HG03196 (cell line): Measurements from ENCODE around the gene SLC6A20.

ENCODE experiments used
- ATAC-seq: cut with Tn5 transposase; IDR thresholded peaks from one replicate; pipeline ENCODE4 v1.9.1; 2021; ENCODE audit not compliant: unreplicated experiment

Gene SLC6A20

GRCh38 chr3:45795882-45796765, at the start of gene SLC6A20:
SLC6A20 (minus strand) TSS chr3:45796536; CDS start chr3:45796419, 117 bp downstream.
- ATAC-seq, result no peak

GRCh38 chr3:45844616-45845015, 48.3 kb upstream of the SLC6A20 start:
- no peak for ATAC-seq

GRCh38 chr3:45842851-45843625, 46.7 kb upstream of the SLC6A20 start:
- no peak for ATAC-seq

GRCh38 chr3:45841757-45842491, 45.6 kb upstream of the SLC6A20 start, which contains the start of gene LZTFL1:
LZTFL1 (minus strand) TSS chr3:45842119; CDS start chr3:45841991, 128 bp downstream.
- peak; percentile 86 for ATAC-seq

GRCh38 chr3:45841420-45841756, 45.1 kb upstream of the SLC6A20 start:
- peak; percentile 13 for ATAC-seq

- no peak for ATAC-seq
These were observed 42.1 kb upstream of the SLC6A20 start for GRCh38 chr3:45838466-45838865.

GRCh38 chr3:45832699-45833098, 36.4 kb upstream of the SLC6A20 start:
- no peak for ATAC-seq

GRCh38 chr3:45830121-45830520, 33.8 kb upstream of the SLC6A20 start:
- no peak for ATAC-seq

GRCh38 chr3:45826908-45827307, 30.6 kb upstream of the SLC6A20 start:
- no peak for ATAC-seq

GRCh38 chr3:45826321-45826720, 30.0 kb upstream of the SLC6A20 start:
- ATAC-seq, result no peak

GRCh38 chr3:45821127-45821526, 24.8 kb upstream of the SLC6A20 start:
- no peak for ATAC-seq

- no peak for ATAC-seq
These were observed 23.2 kb upstream of the SLC6A20 start for GRCh38 chr3:45819543-45819942.

- ATAC-seq, result no peak
These were observed 21.6 kb upstream of the SLC6A20 start for GRCh38 chr3:45817831-45818522.

- ATAC-seq, result no peak
These were observed 20.2 kb upstream of the SLC6A20 start for GRCh38 chr3:45816544-45816943.

- no peak for ATAC-seq
These were observed 18.0 kb upstream of the SLC6A20 start for GRCh38 chr3:45814322-45814721.

GRCh38 chr3:45807681-45808540, 11.6 kb upstream of the SLC6A20 start:
- no peak for ATAC-seq

GRCh38 chr3:45807133-45807532, 10.8 kb upstream of the SLC6A20 start:
- no peak for ATAC-seq

GRCh38 chr3:45806072-45806471, 9.7 kb upstream of the SLC6A20 start:
- no peak for ATAC-seq

- ATAC-seq, result no peak
These were observed 7.1 kb upstream of the SLC6A20 start for GRCh38 chr3:45803252-45803935.
